ENCODE measurements around the gene PPIE.
"Not testable (repeated sequence)": the region's sequence is repeated elsewhere in the genome, so short reads cannot be mapped to it uniquely, and the experiment has no call there.

PPIE gene

DNA sequence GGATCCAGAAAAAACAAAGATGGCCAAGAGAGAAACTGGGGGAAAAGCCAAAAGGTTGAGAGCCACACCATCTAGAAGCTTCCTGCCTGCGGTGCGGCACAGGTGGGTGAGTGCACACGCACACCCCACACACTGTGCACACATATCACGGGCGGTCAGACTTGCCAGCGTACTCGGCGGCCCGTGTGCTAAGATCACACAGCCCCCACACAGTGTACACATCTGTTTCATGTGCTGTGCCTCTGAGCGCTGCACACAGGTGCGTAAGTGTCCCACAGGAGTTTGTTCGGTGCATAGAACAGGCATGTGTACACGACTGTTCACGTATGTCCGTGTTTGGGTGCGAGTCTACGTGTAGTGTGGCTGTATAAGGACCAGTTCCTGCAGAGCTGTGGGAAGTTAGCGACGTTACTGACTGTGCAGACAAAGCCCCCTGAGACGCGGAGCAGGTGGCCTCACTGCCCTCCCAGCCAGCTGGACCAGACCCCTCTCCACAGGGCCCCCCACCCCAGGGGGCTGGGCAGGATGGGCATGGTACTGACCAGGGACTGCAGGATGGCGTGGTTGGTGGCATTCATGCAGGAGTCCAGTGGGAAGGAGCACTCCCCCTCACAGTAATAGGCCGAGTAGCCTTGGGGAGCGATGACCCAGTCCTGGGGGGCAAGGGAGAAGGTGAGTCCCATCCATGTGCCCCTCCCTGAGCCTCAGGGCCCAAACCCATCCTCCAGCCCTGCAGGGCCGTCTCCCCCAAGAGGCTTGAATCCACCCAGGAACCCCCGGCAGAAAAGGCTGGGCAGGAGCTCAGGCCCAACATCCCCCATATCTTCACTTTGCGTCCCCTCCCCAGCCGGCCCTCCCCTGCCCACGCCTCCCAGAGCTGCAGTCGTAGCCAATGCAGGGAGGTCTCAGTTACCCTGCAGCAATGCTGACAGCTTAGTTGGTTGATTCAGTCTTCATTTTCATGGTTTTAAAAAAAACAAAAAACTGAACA, 24.2 kb downstream of the PPIE start:
- H3K4me3 ChIP-seq (ENCODE audit: low read length): no peak overlapping the region
- TF ChIP-seq, protein P1, sequence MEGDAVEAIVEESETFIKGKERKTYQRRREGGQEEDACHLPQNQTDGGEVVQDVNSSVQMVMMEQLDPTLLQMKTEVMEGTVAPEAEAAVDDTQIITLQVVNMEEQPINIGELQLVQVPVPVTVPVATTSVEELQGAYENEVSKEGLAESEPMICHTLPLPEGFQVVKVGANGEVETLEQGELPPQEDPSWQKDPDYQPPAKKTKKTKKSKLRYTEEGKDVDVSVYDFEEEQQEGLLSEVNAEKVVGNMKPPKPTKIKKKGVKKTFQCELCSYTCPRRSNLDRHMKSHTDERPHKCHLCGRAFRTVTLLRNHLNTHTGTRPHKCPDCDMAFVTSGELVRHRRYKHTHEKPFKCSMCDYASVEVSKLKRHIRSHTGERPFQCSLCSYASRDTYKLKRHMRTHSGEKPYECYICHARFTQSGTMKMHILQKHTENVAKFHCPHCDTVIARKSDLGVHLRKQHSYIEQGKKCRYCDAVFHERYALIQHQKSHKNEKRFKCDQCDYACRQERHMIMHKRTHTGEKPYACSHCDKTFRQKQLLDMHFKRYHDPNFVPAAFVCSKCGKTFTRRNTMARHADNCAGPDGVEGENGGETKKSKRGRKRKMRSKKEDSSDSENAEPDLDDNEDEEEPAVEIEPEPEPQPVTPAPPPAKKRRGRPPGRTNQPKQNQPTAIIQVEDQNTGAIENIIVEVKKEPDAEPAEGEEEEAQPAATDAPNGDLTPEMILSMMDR (conservative IDR thresholded peaks at IDR 0.05; ENCODE audit: low read depth, low read length): no peak
- no peak for DNase-seq (ENCODE audit: low read depth)

- not testable (repeated sequence) for H3K4me3 ChIP-seq (ENCODE audit: low read length); DNase-seq (ENCODE audit: low read depth)
Measured at GRCh38 chr1:39763619-39764374, 25.1 kb downstream of the PPIE start.

- H3K4me3 ChIP-seq (ENCODE audit: low read length); DNase-seq (ENCODE audit: low read depth): not testable (repeated sequence)
Measured at GRCh38 chr1:39764512-39764911, 25.8 kb downstream of the PPIE start.

DNA sequence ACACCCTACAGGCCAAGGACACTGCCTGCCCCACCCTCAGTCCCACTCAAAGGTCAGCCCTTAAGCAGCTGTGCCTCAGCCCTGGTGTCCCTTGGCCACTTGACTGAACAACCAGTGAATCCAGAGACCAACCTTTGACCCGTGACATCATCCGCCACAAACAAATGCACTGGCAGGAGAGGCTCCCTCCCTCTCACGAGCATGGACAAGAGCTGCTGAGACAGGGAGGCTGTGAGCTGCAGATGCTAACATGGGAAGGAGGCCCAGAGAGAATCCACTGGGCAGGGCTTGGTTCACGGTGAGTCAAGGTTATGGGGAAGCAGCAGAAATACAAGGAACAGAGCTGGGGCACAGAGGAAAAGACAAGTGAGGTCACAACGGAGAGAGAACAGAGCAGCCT, 27.8 kb downstream of the PPIE start:
- DNase-seq (ENCODE audit: low read depth); H3K4me3 ChIP-seq (ENCODE audit: low read length): not testable (repeated sequence)

DNA sequence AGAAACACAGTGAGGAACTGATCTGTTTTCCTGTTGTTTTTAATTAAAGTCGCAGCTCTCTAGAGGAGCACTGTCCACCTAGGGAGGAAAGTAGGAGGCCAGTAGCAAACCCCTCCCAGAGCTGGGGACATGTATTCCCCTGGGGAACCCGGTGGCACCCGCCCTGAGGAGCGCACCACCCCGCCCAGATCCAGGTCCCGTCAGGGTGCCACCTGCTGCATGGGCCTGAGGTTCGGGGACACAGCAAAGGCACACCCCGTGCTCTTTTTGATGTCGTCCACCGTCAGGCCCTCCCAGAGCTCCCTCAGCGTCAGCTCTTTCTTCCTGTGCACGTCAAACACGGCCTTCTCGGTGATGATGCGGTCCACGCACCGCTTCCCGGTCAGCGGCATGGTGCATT, 30.8 kb downstream of the PPIE start:
- not testable (repeated sequence) for DNase-seq (ENCODE audit: low read depth); H3K4me3 ChIP-seq (ENCODE audit: low read length)

- not testable (repeated sequence) for DNase-seq (ENCODE audit: low read depth); H3K4me3 ChIP-seq (ENCODE audit: low read length)
Measured at GRCh38 chr1:39770100-39771021, 31.7 kb downstream of the PPIE start.

DNA sequence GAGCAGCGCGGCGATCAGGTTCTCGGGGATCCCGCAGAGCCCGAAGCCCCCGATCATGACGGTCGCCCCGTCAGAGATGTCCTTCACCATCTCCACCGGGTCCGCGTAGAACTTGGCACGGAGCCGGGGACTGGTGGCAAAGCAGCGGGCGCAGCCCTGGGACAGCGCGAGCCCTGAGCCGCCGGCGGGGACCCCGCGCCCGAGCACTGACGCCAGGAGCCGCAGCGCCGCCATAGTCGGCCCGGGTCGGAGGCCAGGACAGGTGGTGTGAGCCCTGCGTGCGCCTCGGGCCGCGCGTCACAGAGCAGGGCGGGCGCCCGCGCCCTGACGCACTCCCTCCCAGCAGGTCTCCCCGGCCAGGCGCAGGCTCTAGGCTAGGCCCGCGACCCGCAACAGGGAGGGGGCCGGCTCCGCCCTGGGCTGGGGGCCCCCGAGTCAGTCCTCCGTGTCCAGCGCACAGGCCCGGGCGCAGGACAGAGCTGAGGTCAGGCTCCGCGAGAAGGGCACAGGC, 32.4 kb downstream of the PPIE start, which contains the start of gene OXCT2:
OXCT2 (minus strand) TSS at position 327 of the 511 bp plus-strand sequence; CDS start at position 234, 93 bp downstream.
- not testable (repeated sequence) for DNase-seq (ENCODE audit: low read depth); H3K4me3 ChIP-seq (ENCODE audit: low read length)

GRCh38 chr1:39773369-39773979, 34.8 kb downstream of the PPIE start:
- not testable (repeated sequence) for DNase-seq (ENCODE audit: low read depth); H3K4me3 ChIP-seq (ENCODE audit: low read length)

GRCh38 chr1:39775141-39775540, 36.5 kb downstream of the PPIE start:
- not testable (repeated sequence) for DNase-seq (ENCODE audit: low read depth)

DNA sequence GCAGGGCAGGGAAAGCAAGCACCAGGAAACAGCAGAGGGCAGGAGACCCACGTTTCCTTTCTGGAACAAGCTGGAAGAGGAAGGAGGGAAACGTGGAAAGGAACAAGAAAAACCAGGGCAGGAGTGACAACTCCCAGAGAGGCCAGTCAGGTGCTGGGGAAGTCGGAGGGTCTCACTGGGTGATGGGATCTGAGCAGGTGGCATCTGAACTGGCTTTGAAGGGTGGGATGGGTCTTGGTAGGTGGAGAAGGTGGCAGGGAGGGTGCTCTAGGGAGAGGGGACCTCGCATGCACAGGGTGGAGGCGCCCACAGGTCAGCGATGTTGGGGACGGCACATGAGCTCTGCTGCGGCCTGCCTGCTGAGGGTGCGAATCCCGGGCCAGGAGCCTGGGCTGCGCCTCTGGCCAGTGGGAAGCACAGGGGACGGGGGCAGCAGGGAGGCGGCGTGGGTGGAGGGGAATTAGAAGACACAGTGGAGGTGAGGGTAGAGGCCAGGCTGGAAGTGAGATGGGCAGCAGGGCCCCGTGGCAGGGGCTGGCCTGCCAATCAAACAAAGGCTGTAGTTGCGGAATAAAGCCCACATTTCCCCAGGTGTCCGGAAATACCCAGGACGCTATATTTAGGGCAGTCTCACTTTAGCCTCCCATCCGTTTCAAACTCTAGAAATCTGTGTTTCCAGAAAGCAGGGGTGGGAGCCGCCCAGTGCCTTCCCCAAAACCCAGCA, 37.2 kb downstream of the PPIE start:
- not testable (repeated sequence) for H3K4me3 ChIP-seq (ENCODE audit: low read length); DNase-seq (ENCODE audit: low read depth)

More at GRCh38 chr1:39775141-39775540, 36.5 kb downstream of the PPIE start:
- H3K4me3 ChIP-seq (ENCODE audit: low read length): not testable (repeated sequence)

DNA sequence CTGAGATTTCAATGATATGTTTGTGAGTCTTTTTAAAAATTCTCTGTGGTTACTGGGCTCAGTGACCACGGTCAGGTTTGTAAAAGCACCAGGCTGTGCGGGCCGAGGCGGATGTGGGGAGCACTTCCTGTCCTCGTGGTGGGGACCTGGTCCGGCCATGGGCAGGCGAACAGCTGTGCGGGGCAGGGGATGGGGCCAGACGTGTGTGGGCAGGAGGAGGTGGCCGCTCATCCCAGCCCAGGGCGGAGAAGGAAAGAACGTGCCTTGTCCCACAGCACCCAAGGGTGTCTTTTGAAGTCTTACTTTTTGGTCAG, 37.7 kb downstream of the PPIE start:
- DNase-seq (ENCODE audit: low read depth): no peak
- H3K4me3 ChIP-seq (ENCODE audit: low read length): no peak overlapping the region
- TF ChIP-seq, protein P1 (conservative IDR thresholded peaks at IDR 0.05; ENCODE audit: low read depth, low read length): no peak
